SHP77 (cell line): Measurements from ENCODE around the gene SIKE1.
"Not testable (repeated sequence)": the region's sequence is repeated elsewhere in the genome, so short reads cannot be mapped to it uniquely, and the experiment has no call there.

Experiments used
- DNase-seq, 2 experiments: peaks; one replicate each; lab custom pipeline; 2025; lab: John Stamatoyannopoulos, UW

SIKE1 gene

GRCh38 chr1:114755006-114755931 lies 25.2 kb downstream of the SIKE1 start:
- DNase-seq: no peak

DNA sequence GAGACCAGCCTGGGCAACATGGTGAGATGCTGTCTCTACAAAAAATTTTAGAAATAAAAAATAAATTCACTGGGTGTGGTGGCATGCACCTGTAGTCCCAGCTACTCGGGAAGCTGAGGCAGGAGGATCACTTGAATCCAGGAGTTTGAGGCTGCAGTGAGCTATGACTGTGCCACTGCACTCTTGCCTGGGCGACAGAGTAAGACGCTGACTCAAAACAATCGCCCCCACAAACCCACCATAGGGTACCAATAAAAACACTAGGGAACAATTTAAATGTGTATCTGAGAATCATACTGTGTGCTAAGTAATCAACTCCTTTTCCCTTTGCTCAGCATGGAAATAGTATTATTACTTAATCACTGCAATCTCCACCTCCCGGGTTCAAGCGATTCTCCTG lies 26.8 kb downstream of the SIKE1 start:
- not testable (repeated sequence) for DNase-seq

GRCh38 chr1:114753143-114753542 lies 27.3 kb downstream of the SIKE1 start:
- DNase-seq: no peak

DNA sequence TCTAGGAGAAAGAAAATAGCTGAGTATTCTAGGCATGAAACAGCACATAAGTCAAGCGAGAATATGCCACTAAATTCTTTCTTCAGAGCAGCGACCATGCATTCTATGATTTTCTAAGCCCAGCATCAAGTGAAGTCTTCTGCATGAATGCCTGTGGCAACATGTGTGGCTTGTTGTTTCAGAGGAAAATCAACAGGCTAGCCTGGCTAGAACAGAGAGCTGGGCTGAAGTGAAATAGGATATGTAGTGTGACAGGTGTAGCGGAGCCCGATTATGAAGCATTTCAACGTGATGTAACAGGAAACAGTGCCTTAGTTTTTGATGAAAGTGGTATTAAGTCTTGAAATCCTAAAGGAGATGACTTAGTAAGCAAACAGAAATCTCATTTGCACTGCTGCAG lies 29.7 kb downstream of the SIKE1 start:
- no peak for DNase-seq

GRCh38 chr1:114749835-114750234 lies 30.6 kb downstream of the SIKE1 start:
- DNase-seq: no peak

- no peak for DNase-seq
These were observed 33.9 kb downstream of the SIKE1 start for GRCh38 chr1:114746450-114747121.

DNA sequence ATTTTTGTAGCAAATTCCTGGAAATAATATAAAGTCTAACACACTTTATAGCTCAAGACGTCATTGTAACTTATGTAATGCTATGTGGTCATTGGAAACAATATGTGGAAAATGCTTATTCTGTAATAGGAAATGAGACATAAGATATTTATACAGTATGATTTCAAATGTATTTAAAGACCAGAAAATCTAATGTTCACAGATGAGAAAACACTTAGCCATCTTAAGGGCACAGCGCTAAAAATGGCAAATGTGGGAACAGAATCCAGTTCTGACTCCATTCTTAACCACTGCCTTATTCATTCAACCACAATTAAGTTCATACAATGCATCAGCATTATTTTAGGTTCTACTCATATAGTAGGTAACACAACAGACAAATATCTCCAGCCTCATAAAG lies 35.2 kb downstream of the SIKE1 start:
- DNase-seq: no peak

GRCh38 chr1:114741963-114742746 lies 38.3 kb downstream of the SIKE1 start:
- no peak for DNase-seq

- no peak for DNase-seq
These were observed 40.2 kb downstream of the SIKE1 start for GRCh38 chr1:114740331-114740730.

DNA sequence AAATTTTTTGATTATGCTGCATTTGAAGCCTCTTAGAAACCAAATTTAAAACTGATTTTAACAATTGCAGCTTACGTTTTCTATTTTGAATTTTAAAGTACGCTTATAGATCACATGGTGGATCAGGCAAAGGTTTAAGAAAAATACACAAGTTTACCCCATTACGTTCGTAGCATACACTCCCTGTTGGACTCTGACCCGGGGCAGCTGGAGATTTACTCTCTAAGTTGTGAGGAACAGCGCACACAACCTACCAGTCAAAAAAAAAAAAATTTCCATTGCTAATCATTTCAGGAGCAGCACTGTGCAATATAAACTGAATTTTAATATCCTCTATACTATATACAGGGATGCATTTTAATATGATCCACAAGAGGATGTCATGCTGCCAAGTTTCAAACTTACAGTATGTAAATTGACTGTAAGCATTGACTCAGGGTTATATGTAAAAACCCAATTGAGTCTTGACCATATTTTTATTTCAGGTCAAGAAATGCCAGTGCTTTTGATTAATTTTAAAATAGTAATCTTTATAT lies 43.1 kb downstream of the SIKE1 start:
- DNase-seq: no peak

GRCh38 chr1:114735479-114735878 lies 45.0 kb downstream of the SIKE1 start:
- no peak for DNase-seq

- DNase-seq: no peak
These were observed 50.7 kb downstream of the SIKE1 start for GRCh38 chr1:114729782-114730181.

DNA sequence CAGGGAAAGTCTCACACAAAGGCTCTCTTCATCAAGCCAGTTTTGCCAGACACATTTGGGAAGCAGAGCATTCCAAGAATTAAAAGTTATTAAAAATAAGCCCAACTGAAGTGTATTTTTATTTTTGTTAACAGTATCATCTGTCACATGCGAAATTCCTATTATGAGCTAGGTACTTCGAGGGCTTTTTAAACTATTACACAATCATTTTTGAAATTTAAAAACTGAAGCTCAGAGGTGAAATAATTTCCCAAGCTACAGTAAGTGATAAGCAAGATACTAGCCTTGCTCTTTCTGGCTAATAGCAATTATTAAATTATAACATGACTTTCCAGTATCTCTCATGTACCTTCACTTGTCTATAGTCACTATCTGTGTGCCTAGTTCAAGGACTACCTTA lies 51.9 kb downstream of the SIKE1 start:
- DNase-seq: no peak

- no peak for DNase-seq
These were observed 55.3 kb downstream of the SIKE1 start for GRCh38 chr1:114725230-114725629.

GRCh38 chr1:114723915-114724314 lies 56.6 kb downstream of the SIKE1 start:
- DNase-seq: no peak

- DNase-seq: no peak
These were observed 57.0 kb downstream of the SIKE1 start for GRCh38 chr1:114723457-114723856.

DNA sequence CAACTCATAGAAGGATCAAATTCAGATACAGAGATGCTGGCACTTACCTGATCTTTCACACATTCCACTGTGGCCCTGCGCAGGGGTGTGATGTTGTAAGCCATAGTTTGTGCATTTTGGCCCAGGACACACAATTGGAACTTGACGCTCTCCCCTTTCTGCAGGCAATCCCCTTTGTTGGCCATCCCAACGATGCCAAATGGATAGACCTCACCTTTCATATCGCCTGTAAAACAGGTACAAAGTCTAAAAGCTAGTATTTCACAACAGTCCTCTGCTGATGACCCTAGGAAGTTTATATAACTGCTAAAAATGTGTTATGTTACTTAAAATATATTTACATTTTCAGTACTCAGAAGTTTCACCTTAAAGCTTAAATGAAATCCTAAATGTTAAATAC lies 60.0 kb downstream of the SIKE1 start:
- no peak for DNase-seq
